ENCODE measurements around the gene TARM1.

DNA sequence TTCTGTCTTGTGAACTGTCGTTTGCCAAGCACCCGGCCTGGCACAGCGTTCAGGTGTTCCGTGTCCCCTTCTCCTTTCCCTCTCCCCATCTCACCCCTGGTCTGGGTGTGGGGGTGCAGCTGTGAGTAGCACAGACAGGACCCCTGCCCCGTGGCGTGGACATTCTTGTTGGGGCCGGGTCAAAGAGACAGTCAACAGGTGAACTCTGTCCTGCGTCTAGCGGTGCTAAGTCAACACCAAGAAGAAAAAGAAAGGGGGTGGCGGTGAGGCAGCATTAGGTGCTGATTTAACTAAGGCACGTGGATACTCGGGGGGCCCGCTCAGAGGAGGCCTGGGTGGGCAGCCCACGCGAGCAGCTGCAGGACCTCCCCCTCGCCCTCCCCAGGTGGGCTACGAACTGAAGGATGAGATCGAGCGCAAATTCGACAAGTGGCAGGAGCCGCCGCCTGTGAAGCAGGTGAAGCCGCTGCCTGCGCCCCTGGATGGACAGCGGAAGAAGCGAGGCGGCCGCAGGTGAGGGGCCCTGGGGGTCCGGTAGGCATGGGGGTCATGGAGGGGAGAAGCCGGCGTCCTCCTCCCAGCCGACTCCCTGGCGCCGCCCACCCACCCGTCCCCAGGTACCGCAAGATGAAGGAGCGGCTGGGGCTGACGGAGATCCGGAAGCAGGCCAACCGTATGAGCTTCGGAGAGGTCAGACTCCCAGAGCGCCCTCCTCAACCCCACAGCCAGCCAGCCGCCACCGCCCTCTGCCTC, 46.7 kb upstream of the TARM1 start:
- TF ChIP-seq, protein P1, sequence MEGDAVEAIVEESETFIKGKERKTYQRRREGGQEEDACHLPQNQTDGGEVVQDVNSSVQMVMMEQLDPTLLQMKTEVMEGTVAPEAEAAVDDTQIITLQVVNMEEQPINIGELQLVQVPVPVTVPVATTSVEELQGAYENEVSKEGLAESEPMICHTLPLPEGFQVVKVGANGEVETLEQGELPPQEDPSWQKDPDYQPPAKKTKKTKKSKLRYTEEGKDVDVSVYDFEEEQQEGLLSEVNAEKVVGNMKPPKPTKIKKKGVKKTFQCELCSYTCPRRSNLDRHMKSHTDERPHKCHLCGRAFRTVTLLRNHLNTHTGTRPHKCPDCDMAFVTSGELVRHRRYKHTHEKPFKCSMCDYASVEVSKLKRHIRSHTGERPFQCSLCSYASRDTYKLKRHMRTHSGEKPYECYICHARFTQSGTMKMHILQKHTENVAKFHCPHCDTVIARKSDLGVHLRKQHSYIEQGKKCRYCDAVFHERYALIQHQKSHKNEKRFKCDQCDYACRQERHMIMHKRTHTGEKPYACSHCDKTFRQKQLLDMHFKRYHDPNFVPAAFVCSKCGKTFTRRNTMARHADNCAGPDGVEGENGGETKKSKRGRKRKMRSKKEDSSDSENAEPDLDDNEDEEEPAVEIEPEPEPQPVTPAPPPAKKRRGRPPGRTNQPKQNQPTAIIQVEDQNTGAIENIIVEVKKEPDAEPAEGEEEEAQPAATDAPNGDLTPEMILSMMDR (conservative IDR thresholded peaks at IDR 0.05 in 1 of 2, IDR thresholded peaks at IDR 0.05 in 1 of 2; ENCODE audit: extremely low read depth in 1 of 2, insufficient read depth in 1 of 2, low read depth in 1 of 2, low read length in 2 of 2) = no peak
- no peak for TF ChIP-seq EZH2 (IDR thresholded peaks at IDR 0.05; ENCODE audit: borderline replicate concordance, low read length)
